DOHH2 (cell line): ENCODE measurements around the gene CNN2.

Experiments
- H3F3A ChIP-seq: fragments of 200-600 bp; sonication (generic), shearing (Covaris generic); 2 replicates; pipeline ENCODE4 v1.6.0; 2016; ENCODE audit warnings: antibody characterized with exemption, mild to moderate bottlenecking; ENCODE audit not compliant: control insufficient read depth, insufficient read depth
- H3K27ac ChIP-seq: fragments of 200-600 bp; sonication (generic); 2 replicates; pipeline ENCODE4 v1.5.1; 2014; ENCODE audit warnings: low read depth, mild to moderate bottlenecking, low read length, moderate library complexity
- H3K27me3 ChIP-seq: fragments of 200-600 bp; sonication (generic); 2 replicates; pipeline ENCODE4 v1.6.1; 2014; ENCODE audit warnings: mild to moderate bottlenecking, low read length, mixed read lengths; ENCODE audit not compliant: control insufficient read depth
- H3K36me3 ChIP-seq: fragments of 200-600 bp; sonication (generic); 2 replicates; pipeline ENCODE4 v1.6.1; 2014; ENCODE audit warnings: mild to moderate bottlenecking, low read length, moderate library complexity, mixed read lengths; ENCODE audit not compliant: control insufficient read depth
- H3K4me1 ChIP-seq: fragments of 200-600 bp; sonication (generic); 2 replicates; pipeline ENCODE4 v1.6.1; 2014; ENCODE audit warnings: mild to moderate bottlenecking, low read length, mixed read lengths; ENCODE audit not compliant: control insufficient read depth
- H3K4me2 ChIP-seq: fragments of 200-600 bp; sonication (generic); 2 replicates; pipeline ENCODE4 v1.6.0; 2014; ENCODE audit warnings: mild to moderate bottlenecking, low read length, moderate library complexity
- H3K4me3 ChIP-seq: fragments of 200-600 bp; sonication (generic); 2 replicates; pipeline ENCODE4 v1.5.1; 2014; ENCODE audit warnings: mild to moderate bottlenecking, low read length, mixed read lengths
- H3K79me2 ChIP-seq: fragments of 200-600 bp; sonication (generic); 2 replicates; pipeline ENCODE4 v1.6.1; 2014; ENCODE audit warnings: mild to moderate bottlenecking, low read length, mixed read lengths; ENCODE audit not compliant: control insufficient read depth
- H3K9me2 ChIP-seq: fragments of 200-600 bp; sonication (generic); replicated peaks from 2 replicates; pipeline ENCODE4 v1.6.1; 2014; ENCODE audit warnings: mild to moderate bottlenecking, low read length, mixed read lengths; ENCODE audit not compliant: control insufficient read depth
- H3K9me3 ChIP-seq: fragments of 200-600 bp; sonication (generic); 2 replicates; pipeline ENCODE4 v1.6.1; 2014; ENCODE audit warnings: antibody characterized with exemption, low read length, mixed read lengths; ENCODE audit not compliant: control insufficient read depth, insufficient read depth
- H4K20me1 ChIP-seq: fragments of 200-600 bp; sonication (generic); 2 replicates; pipeline ENCODE4 v1.6.0; 2014; ENCODE audit warnings: low read depth, mild to moderate bottlenecking, antibody characterized with exemption, low read length, moderate library complexity; ENCODE audit not compliant: control insufficient read depth, insufficient read depth
- CTCF ChIP-seq: fragments of 200-600 bp; sonication (generic); IDR thresholded peaks from one replicate; pipeline ENCODE4 v1.5.1; 2014; ENCODE audit warnings: antibody characterized with exemption, mild to moderate bottlenecking, low read depth, low read length; ENCODE audit not compliant: poor library complexity, severe bottlenecking
- EZH2phosphoT487 ChIP-seq: fragments of 200-600 bp; sonication (generic); IDR thresholded peaks from 2 replicates; pipeline ENCODE4 v1.6.1; 2017; ENCODE audit warnings: borderline replicate concordance, mild to moderate bottlenecking, antibody characterized with exemption, low read length, moderate library complexity, mixed read lengths

CNN2 gene

GRCh38 chr19:1050989-1051788 lies 24.8 kb downstream of the CNN2 start:
- H3K9me3 ChIP-seq = no peaks in the 10 kb centered on the region
- H3K4me2 ChIP-seq = no peak overlapping the region
- no peaks in the 10 kb centered on the region for H3K79me2 ChIP-seq
- H3K27me3 ChIP-seq = no peaks in the 10 kb centered on the region
- H3K4me3 ChIP-seq = no peak overlapping the region
- no peaks in the 10 kb centered on the region for H3K9me2 ChIP-seq
- H4K20me1 ChIP-seq = no peaks in the 10 kb centered on the region
- TF ChIP-seq EZH2phosphoT487 (no peak), CTCF (no peak)
- H3K4me1 ChIP-seq = no peaks in the 10 kb centered on the region
- no peaks in the 10 kb centered on the region for H3F3A ChIP-seq
- no peak overlapping the region for H3K27ac ChIP-seq
- H3K36me3 ChIP-seq = peaks cover 23% of the 10 kb centered on the region; the same call in 1 of the 2 replicates

DNA sequence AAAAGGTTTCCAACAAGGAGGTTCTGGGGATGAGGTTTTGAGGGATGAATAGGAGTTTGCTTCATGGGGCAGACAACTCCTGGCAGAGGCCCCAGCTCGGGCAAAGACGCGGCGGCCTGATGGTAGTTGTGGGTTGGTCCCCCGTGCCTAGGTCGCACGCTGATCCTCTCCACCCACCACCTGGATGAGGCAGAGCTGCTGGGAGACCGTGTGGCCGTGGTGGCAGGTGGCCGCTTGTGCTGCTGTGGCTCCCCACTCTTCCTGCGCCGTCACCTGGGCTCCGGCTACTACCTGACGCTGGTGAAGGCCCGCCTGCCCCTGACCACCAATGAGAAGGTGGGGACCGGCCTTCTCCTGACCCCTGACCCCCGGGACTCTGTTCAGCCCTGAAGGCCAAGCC lies 25.4 kb downstream of the CNN2 start:
- no peaks in the 10 kb centered on the region for H3K4me1 ChIP-seq
- H3K36me3 ChIP-seq = peaks cover 20% of the 10 kb centered on the region; the same call in 1 of the 2 replicates
- H3K27me3 ChIP-seq = no peaks in the 10 kb centered on the region
- H3K4me3 ChIP-seq = no peak overlapping the region
- H3K4me2 ChIP-seq = no peak overlapping the region
- no peak for TF ChIP-seq EZH2phosphoT487
- TF ChIP-seq CTCF = no peak
- H3F3A ChIP-seq = no peaks in the 10 kb centered on the region
- no peaks in the 10 kb centered on the region for H4K20me1 ChIP-seq
- H3K79me2 ChIP-seq = no peaks in the 10 kb centered on the region
- no peaks in the 10 kb centered on the region for H3K9me2 ChIP-seq
- no peaks in the 10 kb centered on the region for H3K9me3 ChIP-seq
- no peak overlapping the region for H3K27ac ChIP-seq

GRCh38 chr19:1052349-1052975 lies 26.1 kb downstream of the CNN2 start:
- Histone ChIP-seq H3K4me1 (peaks cover 3% of the 10 kb centered on the region; the same call in 1 of the 2 replicates), H3K4me2 (no peak overlapping the region), H3K4me3 (no peak overlapping the region), H3K9me3 (no peaks in the 10 kb centered on the region), H4K20me1 (no peaks in the 10 kb centered on the region), H3K9me2 (no peaks in the 10 kb centered on the region), H3K27ac (no peak overlapping the region), H3K36me3 (peaks cover 19% of the 10 kb centered on the region), H3F3A (no peaks in the 10 kb centered on the region), H3K27me3 (no peaks in the 10 kb centered on the region), H3K79me2 (no peaks in the 10 kb centered on the region)
- TF ChIP-seq CTCF (no peak), EZH2phosphoT487 (no peak)
